ENCODE data around the gene ARHGAP24.

GRCh38 chr4:85909851-85910250 is 434.9 kb downstream of the ARHGAP24 start:
- TF ChIP-seq MAX (IDR thresholded peaks at IDR 0.05), result no peak
- no peak for TF ChIP-seq CTCF (IDR thresholded peaks at IDR 0.05; ENCODE audit: low read depth, low read length, missing input control)

Measured in liver (tissue), 2 donors.